ENCODE data around the gene MYRFL.
"Not testable (repeated sequence)": the region's sequence is repeated elsewhere in the genome, so short reads cannot be mapped to it uniquely, and the experiment has no call there.

MYRFL gene

GRCh38 chr12:69984241-69984640 is 159.2 kb downstream of the MYRFL start:
- in situ Hi-C loops (cut with MboI; ENCODE audit: low sequenced_read_pairs) = no loop called here

GRCh38 chr12:69985656-69986055 is 160.6 kb downstream of the MYRFL start:
- in situ Hi-C loops (cut with MboI; ENCODE audit: low sequenced_read_pairs) = no loop called here

GRCh38 chr12:69986114-69986513 is 161.1 kb downstream of the MYRFL start:
- in situ Hi-C loops (cut with MboI; ENCODE audit: low sequenced_read_pairs) = no loop called here

- in situ Hi-C loops (cut with MboI; ENCODE audit: low sequenced_read_pairs) = no loop called here
Observed at GRCh38 chr12:69987579-69988091, 162.6 kb downstream of the MYRFL start.

- in situ Hi-C loops (cut with MboI; ENCODE audit: low sequenced_read_pairs) = no loop called here
Observed at GRCh38 chr12:69988481-69989321, 163.7 kb downstream of the MYRFL start.

- in situ Hi-C loops (cut with MboI; ENCODE audit: low sequenced_read_pairs) = no loop called here
Observed at GRCh38 chr12:69991690-69992288, 166.8 kb downstream of the MYRFL start.

GRCh38 chr12:69993433-69993832 is 168.4 kb downstream of the MYRFL start:
- in situ Hi-C loops (cut with MboI; ENCODE audit: low sequenced_read_pairs) = no loop called here

- in situ Hi-C loops (cut with MboI; ENCODE audit: low sequenced_read_pairs) = not testable (repeated sequence)
Observed at GRCh38 chr12:69994086-69994485, 169.1 kb downstream of the MYRFL start.

- in situ Hi-C loops (cut with MboI; ENCODE audit: low sequenced_read_pairs) = no loop called here
Observed at GRCh38 chr12:69994724-69995173, 169.7 kb downstream of the MYRFL start.

GRCh38 chr12:69996241-69996640 is 171.2 kb downstream of the MYRFL start:
- in situ Hi-C loops (cut with MboI; ENCODE audit: low sequenced_read_pairs) = no loop called here

- in situ Hi-C loops (cut with MboI; ENCODE audit: low sequenced_read_pairs) = no loop called here
Observed at GRCh38 chr12:69996722-69997121, 171.7 kb downstream of the MYRFL start.

GRCh38 chr12:69998011-69998410 is 173.0 kb downstream of the MYRFL start:
- in situ Hi-C loops (cut with MboI; ENCODE audit: low sequenced_read_pairs) = no loop called here

- in situ Hi-C loops (cut with MboI; ENCODE audit: low sequenced_read_pairs) = no loop called here
Observed at GRCh38 chr12:69998922-69999321, 173.9 kb downstream of the MYRFL start.

GRCh38 chr12:69999561-69999960 is 174.5 kb downstream of the MYRFL start:
- in situ Hi-C loops (cut with MboI; ENCODE audit: low sequenced_read_pairs) = no loop called here

GRCh38 chr12:70002097-70002911 is 177.3 kb downstream of the MYRFL start:
- in situ Hi-C loops (cut with MboI; ENCODE audit: low sequenced_read_pairs) = no loop called here

GRCh38 chr12:70002912-70003255 is 177.9 kb downstream of the MYRFL start:
- in situ Hi-C loops (cut with MboI; ENCODE audit: low sequenced_read_pairs) = no loop called here

- in situ Hi-C loops (cut with MboI; ENCODE audit: low sequenced_read_pairs) = no loop called here
Observed at GRCh38 chr12:70005864-70006618, 181.0 kb downstream of the MYRFL start.

- in situ Hi-C loops (cut with MboI; ENCODE audit: low sequenced_read_pairs) = no loop called here
Observed at GRCh38 chr12:70006619-70006973, 181.6 kb downstream of the MYRFL start.

- in situ Hi-C loops (cut with MboI; ENCODE audit: low sequenced_read_pairs) = no loop called here
Observed at GRCh38 chr12:70007687-70008086, 182.7 kb downstream of the MYRFL start.
